HG02840 (cell line): ENCODE measurements around the gene KIF26B.
"Not testable (repeated sequence)": the region's sequence is repeated elsewhere in the genome, so short reads cannot be mapped to it uniquely, and the experiment has no call there.

Experiments
- ATAC-seq: cut with Tn5 transposase; IDR thresholded peaks from one replicate; pipeline ENCODE4 v1.9.1; 2021; ENCODE audit warnings: mild to moderate bottlenecking, moderate library complexity, moderate number of reproducible peaks; ENCODE audit not compliant: unreplicated experiment, low FRiP score

The KIF26B gene

GRCh38 chr1:245341743-245342142 lies 187.0 kb downstream of the KIF26B start:
- ATAC-seq, result no peak

- ATAC-seq, result no peak
These were observed 190.6 kb downstream of the KIF26B start for GRCh38 chr1:245345191-245345884.

GRCh38 chr1:245348626-245349025 lies 193.8 kb downstream of the KIF26B start:
- no peak for ATAC-seq

DNA sequence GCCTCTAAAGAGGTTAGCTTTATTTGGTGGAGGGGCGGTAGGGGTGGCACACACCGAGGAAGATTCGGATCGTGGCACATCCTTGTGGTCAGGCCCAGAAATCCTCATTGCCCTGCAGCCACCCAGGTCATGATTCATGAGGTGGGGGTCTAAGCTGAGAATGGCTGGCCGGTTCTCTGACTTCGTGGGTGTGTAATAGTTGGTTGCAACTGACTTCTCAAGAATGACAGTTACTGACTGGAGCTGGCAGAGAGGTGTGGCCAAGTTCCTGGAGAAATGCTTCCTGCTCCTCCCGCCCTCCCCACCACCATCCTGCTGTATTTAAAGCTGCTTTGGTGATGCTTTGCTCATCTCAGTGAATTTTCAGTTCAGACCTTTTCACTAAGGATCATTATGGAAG lies 198.6 kb downstream of the KIF26B start:
- no peak for ATAC-seq

DNA sequence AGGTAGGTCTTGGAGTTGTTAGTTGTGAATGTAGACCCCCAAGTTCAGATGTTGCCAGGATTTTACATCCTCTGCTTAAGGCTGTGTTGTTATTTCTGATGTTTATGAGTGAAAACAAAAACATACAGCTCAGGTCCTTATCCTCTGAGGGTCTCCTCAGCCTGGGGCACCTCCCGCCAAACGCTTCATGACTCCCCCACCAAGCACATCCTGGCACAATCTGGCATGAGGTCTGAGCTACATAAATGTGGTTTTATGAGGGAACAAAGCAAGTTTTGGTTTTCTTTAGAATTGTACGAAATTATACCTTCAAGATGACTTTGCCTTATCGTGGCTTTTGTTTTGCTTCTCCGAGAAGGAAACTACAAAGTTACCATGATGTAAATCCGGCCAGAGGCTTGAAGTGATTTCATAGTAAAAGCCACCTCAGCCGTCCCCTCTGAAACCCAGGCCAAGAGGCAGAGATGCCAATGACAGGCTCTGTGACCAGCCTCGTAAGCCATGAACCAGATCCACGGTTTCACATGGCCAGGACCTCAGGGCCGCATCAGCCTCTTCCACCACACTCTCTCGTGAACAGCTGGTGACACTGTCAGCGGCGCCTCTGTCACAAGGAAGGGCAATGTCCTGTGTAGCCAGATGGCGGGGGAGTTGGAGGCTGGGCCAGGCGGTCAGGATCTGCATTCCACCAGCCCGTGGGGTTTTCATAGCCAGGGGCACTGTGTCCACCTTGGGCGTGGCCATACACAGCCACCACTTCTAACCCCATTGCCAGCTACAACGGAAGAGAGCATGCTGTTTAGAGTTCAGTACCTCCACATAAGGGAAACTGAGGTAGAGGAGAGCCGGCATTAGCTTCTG lies 199.4 kb downstream of the KIF26B start:
- ATAC-seq, result no peak

- not testable (repeated sequence) for ATAC-seq
These were observed 201.3 kb downstream of the KIF26B start for GRCh38 chr1:245355851-245356630.

GRCh38 chr1:245356891-245357585 lies 202.3 kb downstream of the KIF26B start:
- ATAC-seq, result no peak

DNA sequence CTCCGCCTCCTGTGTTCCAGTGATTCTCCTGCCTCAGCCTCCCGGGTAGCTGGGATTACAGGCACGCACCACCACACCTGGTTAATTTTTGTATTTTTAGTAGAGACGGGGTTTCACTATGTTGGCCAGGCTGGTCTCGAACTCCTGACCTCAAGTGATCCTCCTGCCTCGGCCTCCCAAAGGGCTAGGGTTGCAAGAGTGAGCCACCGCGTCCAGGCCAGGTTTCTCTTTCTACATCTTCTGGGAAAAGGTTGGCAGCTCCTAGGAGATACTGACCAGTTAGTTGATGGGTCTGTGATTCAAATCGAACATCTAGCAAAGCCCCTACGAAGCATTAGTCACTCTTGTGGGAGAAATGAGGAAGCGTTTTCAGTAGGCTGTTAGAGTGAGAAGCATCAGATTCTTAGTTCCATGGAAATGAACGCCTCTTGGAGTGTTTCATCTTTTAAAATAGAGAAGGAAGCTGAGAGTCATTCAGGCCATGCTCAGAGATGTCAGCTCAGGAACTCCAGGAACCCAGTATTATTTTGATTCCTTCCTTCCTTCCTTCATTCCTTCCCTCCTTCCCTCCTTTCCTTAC lies 204.4 kb downstream of the KIF26B start:
- not testable (repeated sequence) for ATAC-seq

- ATAC-seq, result no peak
These were observed 206.3 kb downstream of the KIF26B start for GRCh38 chr1:245361065-245361464.

- no peak for ATAC-seq
These were observed 207.2 kb downstream of the KIF26B start for GRCh38 chr1:245361951-245362350.

DNA sequence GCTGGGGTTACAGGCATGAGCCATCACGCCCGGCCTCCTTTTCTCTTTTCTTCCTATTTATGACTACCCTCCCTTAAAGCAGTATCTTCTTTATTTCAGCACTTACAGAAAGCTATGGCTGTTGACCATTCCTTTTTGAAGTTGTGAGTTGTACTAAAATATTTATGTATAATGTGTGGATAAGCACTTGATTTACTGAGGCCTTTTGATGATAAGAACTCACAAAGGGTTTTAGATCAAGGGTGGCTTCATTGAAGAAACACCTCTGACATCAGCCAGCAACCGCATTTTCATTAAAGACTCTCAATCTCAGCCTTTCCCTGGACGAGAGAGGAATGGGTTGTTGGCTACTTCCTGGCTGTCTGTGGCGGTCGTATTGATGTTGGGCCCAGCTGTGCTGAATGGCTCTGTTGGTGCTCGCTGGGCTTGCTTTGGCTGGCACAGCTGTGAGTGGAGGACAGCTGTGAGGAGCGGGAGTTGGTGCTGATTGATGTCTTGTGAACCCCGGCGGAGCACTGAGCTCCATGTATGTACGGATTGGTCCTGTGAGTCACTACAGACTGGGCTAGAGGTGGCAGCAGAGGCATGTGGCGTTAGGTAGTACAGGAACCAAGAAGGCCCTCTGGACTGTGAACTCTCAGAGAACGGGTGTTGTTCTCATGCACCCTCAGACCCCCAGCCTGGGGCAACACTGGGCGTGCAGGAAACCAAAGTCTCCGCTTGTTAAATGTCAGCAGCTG lies 208.8 kb downstream of the KIF26B start:
- no peak for ATAC-seq

GRCh38 chr1:245365095-245366020 lies 210.6 kb downstream of the KIF26B start:
- no peak for ATAC-seq

GRCh38 chr1:245366886-245367285 lies 212.1 kb downstream of the KIF26B start:
- ATAC-seq, result no peak

GRCh38 chr1:245370175-245370825 lies 215.5 kb downstream of the KIF26B start:
- no peak for ATAC-seq

- no peak for ATAC-seq
These were observed 216.3 kb downstream of the KIF26B start for GRCh38 chr1:245370905-245371581.

- ATAC-seq, result no peak
These were observed 218.3 kb downstream of the KIF26B start for GRCh38 chr1:245373131-245373530.

DNA sequence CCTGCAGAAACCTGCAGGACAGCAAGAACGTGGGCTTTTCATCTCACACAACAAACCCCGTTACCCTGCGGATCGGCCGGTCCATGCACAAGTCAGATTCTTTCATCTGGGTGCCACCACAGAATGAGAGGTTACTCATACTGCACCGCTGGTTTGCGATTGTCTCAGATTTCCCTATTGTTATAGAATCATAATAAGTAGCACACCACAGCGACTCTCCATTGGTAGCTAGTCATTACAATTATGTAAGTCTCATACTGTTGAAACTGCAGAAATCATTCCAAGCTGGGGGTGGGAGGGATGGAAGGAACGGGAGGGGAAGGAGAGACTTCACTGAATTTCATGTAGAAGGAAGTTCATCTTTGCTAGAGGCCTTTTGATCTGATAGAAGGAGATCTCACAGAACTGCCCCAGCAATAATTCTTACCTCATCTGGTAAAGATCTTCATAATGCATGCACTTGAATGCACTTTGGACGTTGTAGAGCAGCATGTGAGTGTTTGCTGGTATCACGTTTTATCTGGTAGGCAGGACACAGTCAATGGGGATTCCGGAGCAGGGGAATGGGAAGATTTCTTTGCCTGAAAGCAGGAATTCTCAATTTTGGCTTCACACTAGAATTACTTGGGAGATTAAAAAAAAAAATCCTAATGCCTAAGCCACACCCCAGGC lies 221.1 kb downstream of the KIF26B start:
- no peak for ATAC-seq
